Smooth muscle cell (in vitro differentiated cells): ENCODE results near the gene MED13. TPM values are rescaled to one million over a fixed set of nuclear protein-coding genes. Genes with fewer than 3 reads are reported as not detected.

Source experiments
- DNase-seq: peaks from one replicate; lab custom pipeline; 2025; ENCODE audit not compliant: unreplicated experiment; lab: John Stamatoyannopoulos, UW
- H2AFZ ChIP-seq: fragments of 200-600 bp; sonication (generic); 2 replicates; pipeline ENCODE4 v1.6.0; 2016; ENCODE audit warnings: antibody characterized with exemption, low read depth, mild to moderate bottlenecking
- H3F3A ChIP-seq: fragments of 200-600 bp; sonication (generic); 2 replicates; pipeline ENCODE4 v1.6.0; 2017; ENCODE audit warnings: antibody characterized with exemption, low read depth
- H3K27ac ChIP-seq: fragments of 200-600 bp; sonication (generic); 2 replicates; pipeline ENCODE4 v1.5.1; 2016; ENCODE audit warnings: low read depth, mild to moderate bottlenecking
- H3K27me3 ChIP-seq: fragments of 200-600 bp; sonication (generic); 2 replicates; pipeline ENCODE4 v1.6.1; 2016; ENCODE audit warnings: low read depth, mild to moderate bottlenecking
- H3K36me3 ChIP-seq: fragments of 200-600 bp; sonication (generic); 2 replicates; pipeline ENCODE4 v1.5.1; 2016; ENCODE audit warnings: low read depth
- H3K4me1 ChIP-seq: fragments of 200-600 bp; sonication (generic); 2 replicates; pipeline ENCODE4 v1.5.1; 2016; ENCODE audit warnings: low read depth
- H3K4me2 ChIP-seq: fragments of 200-600 bp; sonication (generic); 2 replicates; pipeline ENCODE4 v1.6.0; 2016; ENCODE audit warnings: mild to moderate bottlenecking
- H3K4me3 ChIP-seq: fragments of 200-600 bp; sonication (generic); 2 replicates; pipeline ENCODE4 v1.5.1; 2016; ENCODE audit warnings: mild to moderate bottlenecking
- H3K79me2 ChIP-seq: fragments of 200-600 bp; sonication (generic); 2 replicates; pipeline ENCODE4 v1.6.0; 2016; ENCODE audit warnings: low read depth, mild to moderate bottlenecking
- H3K9ac ChIP-seq: fragments of 200-600 bp; sonication (generic); 2 replicates; pipeline ENCODE4 v1.6.0; 2016; ENCODE audit warnings: low read depth
- H3K9me3 ChIP-seq: fragments of 200-600 bp; sonication (generic); replicated peaks from 2 replicates; pipeline ENCODE4 v1.5.1; 2016; ENCODE audit warnings: low read depth
- H4K20me1 ChIP-seq: fragments of 200-600 bp; sonication (generic); 2 replicates; pipeline ENCODE4 v1.6.0; 2016; ENCODE audit warnings: low read depth
- CTCF ChIP-seq: fragments of 200-600 bp; sonication (generic); IDR thresholded peaks from 2 replicates; pipeline ENCODE4 v1.5.1; 2017; ENCODE audit warnings: borderline replicate concordance, mild to moderate bottlenecking, antibody characterized with exemption; ENCODE audit not compliant: insufficient read depth, poor library complexity, severe bottlenecking
- WGBS: methylation state at CpG from one replicate; pipeline ENCODE4 v1.1.7; 2016; ENCODE audit warnings: low lambda C conversion rate; 5-methylcytosine and 5-hydroxymethylcytosine counted together
- polyA plus RNA-seq: library from polyadenylated mRNA; unstranded; fragments of >200 nt; fragmentation: Nextera tagmentation; extraction: Ambion mirVana; gene quantifications from 2 replicates; pipeline ENCODE4 v1.2.1, GENCODE V29; 2016
- total RNA-seq: library from RNA; depleted of rRNA; stranded (reverse); fragments of >200 nt; gene quantifications from 2 replicates; pipeline ENCODE4 v1.2.3, GENCODE V29; 2014

MED13 gene
- total and polyA plus RNA-seq, 2 experiments from 2014 or later: 3.2 to 50.0 TPM

GRCh38 chr17:62093188-62094155, 28.4 kb upstream of the MED13 start:
- no peaks in the 10 kb centered on the region for H3K27me3 ChIP-seq
- DNase-seq: no peak
- no peak overlapping the region for H3K4me3 ChIP-seq
- H4K20me1 ChIP-seq: no peaks in the 10 kb centered on the region
- H3F3A ChIP-seq: no peaks in the 10 kb centered on the region
- no peaks in the 10 kb centered on the region for H3K36me3 ChIP-seq
- 66% methylated on average over 7 of the region's 7 CpGs for WGBS
- H3K4me1 ChIP-seq: no peaks in the 10 kb centered on the region
- no peaks in the 10 kb centered on the region for H3K9me3 ChIP-seq
- TF ChIP-seq CTCF: no peak
- H3K79me2 ChIP-seq: no peaks in the 10 kb centered on the region
- no peak overlapping the region for H2AFZ ChIP-seq
- peak overlapping the region; percentile 43 for H3K9ac ChIP-seq
- no peak overlapping the region for H3K4me2 ChIP-seq
- H3K27ac ChIP-seq: peak overlapping the region; percentile 89

- WGBS: 80% methylated on average over 2 of the region's 2 CpGs
- H3K4me1 ChIP-seq: no peaks in the 10 kb centered on the region
- no peak overlapping the region for H3K4me2 ChIP-seq
- no peaks in the 10 kb centered on the region for H3K79me2 ChIP-seq
- H3K27ac ChIP-seq: peak overlapping the region; percentile 89
- peak overlapping the region; percentile 43 for H3K9ac ChIP-seq
- no peaks in the 10 kb centered on the region for H3K36me3 ChIP-seq
- no peak for DNase-seq
- TF ChIP-seq CTCF: no peak
- H3K27me3 ChIP-seq: no peaks in the 10 kb centered on the region
- H4K20me1 ChIP-seq: no peaks in the 10 kb centered on the region
- no peaks in the 10 kb centered on the region for H3K9me3 ChIP-seq
- H3K4me3 ChIP-seq: no peak overlapping the region
- no peak overlapping the region for H2AFZ ChIP-seq
- H3F3A ChIP-seq: no peaks in the 10 kb centered on the region
These were observed 27.7 kb upstream of the MED13 start for GRCh38 chr17:62092784-62093183.

- H3K4me1 ChIP-seq: no peaks in the 10 kb centered on the region
- no peaks in the 10 kb centered on the region for H3F3A ChIP-seq
- no peaks in the 10 kb centered on the region for H3K36me3 ChIP-seq
- H2AFZ ChIP-seq: no peak overlapping the region
- H3K4me2 ChIP-seq: no peak overlapping the region
- H3K27ac ChIP-seq: no peak overlapping the region
- H3K9me3 ChIP-seq: no peaks in the 10 kb centered on the region
- H4K20me1 ChIP-seq: no peaks in the 10 kb centered on the region
- H3K27me3 ChIP-seq: no peaks in the 10 kb centered on the region
- no peaks in the 10 kb centered on the region for H3K79me2 ChIP-seq
- WGBS: 90% methylated on average over 1 of the region's 1 CpG
- no peak for DNase-seq
- TF ChIP-seq CTCF: no peak
- no peak overlapping the region for H3K4me3 ChIP-seq
- no peak overlapping the region for H3K9ac ChIP-seq
These were observed 26.7 kb upstream of the MED13 start for GRCh38 chr17:62091804-62092203.

- no peaks in the 10 kb centered on the region for H3K9me3 ChIP-seq
- DNase-seq: no peak
- H3K4me2 ChIP-seq: no peak overlapping the region
- WGBS: 90% methylated on average over 9 of the region's 9 CpGs
- no peaks in the 10 kb centered on the region for H3K79me2 ChIP-seq
- TF ChIP-seq CTCF: no peak
- no peak overlapping the region for H3K27ac ChIP-seq
- H3K27me3 ChIP-seq: no peaks in the 10 kb centered on the region
- H3K4me1 ChIP-seq: no peaks in the 10 kb centered on the region
- no peak overlapping the region for H3K9ac ChIP-seq
- no peaks in the 10 kb centered on the region for H3K36me3 ChIP-seq
- H3F3A ChIP-seq: no peaks in the 10 kb centered on the region
- no peak overlapping the region for H3K4me3 ChIP-seq
- H4K20me1 ChIP-seq: no peaks in the 10 kb centered on the region
- H2AFZ ChIP-seq: no peak overlapping the region
These were observed 25.8 kb upstream of the MED13 start for GRCh38 chr17:62090868-62091267.
